K562 (cell line): Measurements from ENCODE around the gene OGDH. TPM values are rescaled to one million over a fixed set of nuclear protein-coding genes. Genes with fewer than 3 reads are reported as not detected.

Source experiments
- ADNP ChIP-seq: fragments of 200-800 bp; sonication (Bioruptor generic); IDR thresholded peaks from 2 replicates; pipeline ENCODE4 v1.6.1; 2016; ENCODE audit warnings: missing genetic modification characterization, missing compliant biosample characterization
- CBFA2T3 ChIP-seq: fragments of 450-650 bp; IDR thresholded peaks from 2 replicates; pipeline ENCODE4 v1.6.1; 2017
- CEBPZ ChIP-seq: fragments of 150-350 bp; IDR thresholded peaks from 2 replicates; pipeline ENCODE4 v1.6.1; 2014; ENCODE audit warnings: low read depth, mild to moderate bottlenecking, low read length, borderline replicate concordance
- CREB1 ChIP-seq, 2 experiments: sonication (generic) in 1 of 2; formaldehyde crosslinking in 1 of 2; IDR thresholded peaks; 2 replicates each; pipeline versions ENCODE4 v1.6.1 to v1.8.0; 2012 to 2022; ENCODE audit warnings: inconsistent platforms in 1 of 2, mild to moderate bottlenecking in 1 of 2, missing genetic modification reagents in 1 of 2, moderate library complexity in 1 of 2
- ESRRA ChIP-seq: fragments of 450-650 bp; IDR thresholded peaks from 2 replicates; pipeline ENCODE4 v1.6.1; 2014; ENCODE audit warnings: low read depth, mild to moderate bottlenecking, moderate library complexity, borderline replicate concordance
- HOXB6 ChIP-seq: fragments of 250-450 bp; sonication (Bioruptor Pico); IDR thresholded peaks from 2 replicates; pipeline ENCODE4 v1.5.1; 2022; ENCODE audit warnings: mild to moderate bottlenecking, borderline replicate concordance
- ID3 ChIP-seq, 2 experiments: fragments of 250-450 bp in 1 of 2; fragments of 450-650 bp in 1 of 2; sonication (Bioruptor Pico) in 1 of 2; IDR thresholded peaks; 2 replicates each; pipeline versions ENCODE4 v1.6.1 to v1.8.0; 2016 to 2021; ENCODE audit warnings: mild to moderate bottlenecking in 2 of 2, moderate library complexity in 2 of 2, missing compliant biosample characterization in 1 of 2, missing genetic modification characterization in 1 of 2
- KDM1A ChIP-seq, 2 experiments: fragments of 450-650 bp; IDR thresholded peaks; 2 replicates each; pipeline ENCODE4 v1.6.1; 2016; ENCODE audit warnings: mild to moderate bottlenecking in 2 of 2
- KLF16 ChIP-seq: IDR thresholded peaks from 2 replicates; pipeline ENCODE4 v1.6.1; 2016; ENCODE audit warnings: antibody characterized with exemption
- NR4A1 ChIP-seq, 2 experiments: fragments of 250-450 bp in 1 of 2; fragments of 450-650 bp in 1 of 2; sonication (Bioruptor Pico) in 1 of 2; IDR thresholded peaks; 2 replicates each; pipeline versions ENCODE4 v1.4.0 to v1.6.1; 2016 to 2020; ENCODE audit warnings: mild to moderate bottlenecking in 2 of 2, missing compliant biosample characterization in 1 of 2, missing genetic modification characterization in 1 of 2, moderate library complexity in 1 of 2
- POLR2A ChIP-seq: fragments of 450-650 bp; conservative IDR thresholded peaks from 2 replicates; pipeline ENCODE4 v1.6.1; 2016
- POLR2AphosphoS2 ChIP-seq: IDR thresholded peaks from 2 replicates; pipeline ENCODE4 v1.6.1; 2012; ENCODE audit warnings: low read length, improper control_type of control experiment
- PYGO2 ChIP-seq: fragments of 450-650 bp; IDR thresholded peaks from 2 replicates; pipeline ENCODE4 v1.6.1; 2016; ENCODE audit warnings: mild to moderate bottlenecking, missing genetic modification characterization, moderate library complexity, missing compliant biosample characterization
- RNF2 ChIP-seq: sonication (generic); IDR thresholded peaks from 2 replicates; pipeline ENCODE4 v1.6.1; 2016
- TSHZ1 ChIP-seq: fragments of 250-450 bp; sonication (Bioruptor Pico); IDR thresholded peaks from 2 replicates; pipeline ENCODE4 v1.4.0; 2020; ENCODE audit warnings: mild to moderate bottlenecking, moderate library complexity
- ZFPM2 ChIP-seq: fragments of 250-450 bp; sonication (Bioruptor Pico); IDR thresholded peaks from 2 replicates; pipeline ENCODE4 v1.5.1; 2022; ENCODE audit warnings: mild to moderate bottlenecking
- ZNF395 ChIP-seq: fragments of 200-800 bp; sonication (Bioruptor generic); IDR thresholded peaks from 2 replicates; pipeline ENCODE4 v1.6.1; 2017; ENCODE audit warnings: missing genetic modification characterization, missing compliant biosample characterization
- polyA plus RNA-seq, 8 experiments: library from polyadenylated mRNA; depleted of rRNA in 4 of 8; stranded (reverse) in 5 of 8; unstranded in 3 of 8; fragments of >200 nt; fragmentation: Nextera tagmentation in 2 of 8; fragmentation: Illumina TruSeq in 1 of 8; extraction: Ambion mirVana in 2 of 8; extraction: Trizol in 1 of 8; gene quantifications; 2 replicates each; pipeline versions ENCODE4 v1.2.1 to v1.2.3, GENCODE V29; 2011 to 2014; ENCODE audit warnings: inconsistent platforms in 1 of 8, missing spikeins in 1 of 8
- total RNA-seq, 7 experiments: library from RNA; depleted of rRNA in 6 of 7; stranded (reverse); fragments of >200 nt in 6 of 7; fragmentation: Illumina TruSeq in 2 of 7; extraction: Trizol in 2 of 7; gene quantifications; 2 replicates each; pipeline versions ENCODE4 v1.2.1 to v1.2.3, GENCODE V29; 2011 to 2021; ENCODE audit warnings: low replicate concordance in 1 of 7

The OGDH gene
- total and polyA plus RNA-seq, 9 of the 15 experiments (the other 6 are each of a cell fraction or from before 2014, with no cell fraction given) = 3.1 to 80.3 (median 23.5) TPM

GRCh38 chr7:44743750-44744149 is 137.3 kb downstream of the OGDH start (continued):
- TF ChIP-seq POLR2AphosphoS2 = no peak
- TF ChIP-seq CBFA2T3 = peak; percentile 25; the same call in 1 of the 2 replicates
- TF ChIP-seq NR4A1 (CRISPR knock-in tag; IDR thresholded peaks at IDR 0.05) = no peak
- peak; percentile 47; the same call in 1 of the 2 replicates for TF ChIP-seq NR4A1 (tag; IDR thresholded peaks at IDR 0.05)
- TF ChIP-seq ADNP (tag) = no peak
- TF ChIP-seq KDM1A (IDR thresholded peaks at IDR 0.05) = peak; percentile 54 to 74; a peak in 3 of 4 replicates
- TF ChIP-seq PYGO2 = no peak
- no peak for TF ChIP-seq CREB1 (IDR thresholded peaks at IDR 0.05)
- TF ChIP-seq CREB1 (CRISPR knock-in tag; IDR thresholded peaks at IDR 0.05) = no peak
- no peak for TF ChIP-seq RNF2
- TF ChIP-seq HOXB6 (CRISPR knock-in tag) = no peak
- no peak for TF ChIP-seq KLF16
- no peak for TF ChIP-seq ZFPM2 (CRISPR knock-in tag)
- TF ChIP-seq TSHZ1 (CRISPR knock-in tag) = no peak
- TF ChIP-seq CEBPZ = no peak
- TF ChIP-seq ZNF395 (CRISPR knock-in tag) = no peak
- TF ChIP-seq ID3 (CRISPR knock-in tag; IDR thresholded peaks at IDR 0.05) = no peak
- no peak for TF ChIP-seq ID3 (tag; IDR thresholded peaks at IDR 0.05)
- peak; percentile 77 for TF ChIP-seq ESRRA
- TF ChIP-seq POLR2A = no peak
